ENCODE data around the gene OXER1. TPM values are rescaled to one million over a fixed set of nuclear protein-coding genes. Genes with fewer than 3 reads are reported as not detected.

The OXER1 gene
- total RNA-seq, 4 donors from 2014 or later: 0.56 TPM; not detected in 3

- no peaks in the 10 kb centered on the region for H3K4me1 ChIP-seq
- no peaks in the 10 kb centered on the region for H3K9me3 ChIP-seq
- TF ChIP-seq POLR2A (IDR thresholded peaks at IDR 0.05) (no peak), CTCF (IDR thresholded peaks at IDR 0.05 in 4 of 5, conservative IDR thresholded peaks at IDR 0.05 in 1 of 5) (no peak)
- DNase-seq: no peak
- no peak overlapping the region for H3K27ac ChIP-seq
- H3K4me3 ChIP-seq: no peak overlapping the region
- no peak for ATAC-seq
- H3K27me3 ChIP-seq: no peaks in the 10 kb centered on the region
- no peaks in the 10 kb centered on the region for H3K36me3 ChIP-seq
- intact Hi-C loops (cut with DNase I; ENCODE audit: low total_unique reads): loop anchor here (10.0 kb wide), 1 partner anchor 273 kb away; the partner anchor contains the start of gene KCNG3
- in situ Hi-C loops (cut with MboI; ENCODE audit: low sequenced_read_pairs in 4 of 4): no loop called here
Measured at GRCh38 chr2:42767899-42768705, 4.2 kb upstream of the OXER1 start.

DNA sequence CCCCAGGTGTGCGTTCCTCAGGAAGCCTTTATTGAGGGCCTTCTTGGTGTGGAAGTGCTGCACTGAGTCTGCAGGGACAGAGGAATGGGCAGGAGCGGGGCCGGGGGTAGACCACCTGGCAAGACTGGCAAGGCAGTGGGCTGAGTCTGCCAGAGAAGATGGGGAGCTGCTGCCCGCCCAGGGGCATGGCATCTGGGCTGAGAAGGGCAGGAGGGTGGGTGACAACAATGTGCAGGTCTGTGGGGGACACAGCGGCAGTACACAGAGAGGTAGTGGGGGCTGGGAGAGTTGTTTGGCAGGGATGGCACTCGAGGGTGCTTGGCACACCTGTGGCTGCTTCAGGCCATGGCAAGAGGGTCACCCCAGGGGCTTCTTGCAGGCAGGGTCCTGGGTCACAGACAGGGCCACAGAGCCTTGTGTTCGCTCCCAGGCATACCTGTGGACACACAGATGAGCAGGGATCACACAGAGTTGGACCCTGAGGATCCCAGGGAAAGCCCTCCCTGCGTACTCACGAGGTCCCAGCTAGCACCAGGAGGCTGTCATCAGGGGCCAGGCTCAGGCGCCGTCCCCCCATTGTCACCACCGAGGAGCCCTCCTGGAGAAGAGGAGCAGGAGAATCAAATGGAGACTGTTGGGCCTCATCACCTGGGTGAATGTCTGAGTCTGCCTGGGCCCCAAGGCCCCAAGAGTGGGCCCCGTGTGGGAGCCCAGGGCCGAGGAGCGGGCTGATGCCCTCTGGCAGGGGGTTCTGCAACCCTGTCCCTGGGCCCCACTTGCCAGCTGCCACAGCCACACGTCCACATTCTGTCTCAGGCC lies 3.4 kb upstream of the OXER1 start:
- Histone ChIP-seq H3K4me1 (no peaks in the 10 kb centered on the region), H3K27me3 (no peaks in the 10 kb centered on the region), H3K9me3 (no peaks in the 10 kb centered on the region), H3K36me3 (no peaks in the 10 kb centered on the region), H3K4me3 (no peak overlapping the region), H3K27ac (no peak overlapping the region)
- TF ChIP-seq POLR2A (IDR thresholded peaks at IDR 0.05) (no peak), CTCF (IDR thresholded peaks at IDR 0.05 in 4 of 5, conservative IDR thresholded peaks at IDR 0.05 in 1 of 5) (no peak)
- in situ Hi-C loops (cut with MboI; ENCODE audit: low sequenced_read_pairs in 4 of 4): no loop called here
- DNase-seq: no peak
- ATAC-seq: no peak
- intact Hi-C loops (cut with DNase I; ENCODE audit: low total_unique reads): loop anchor here (10.0 kb wide), 1 partner anchor 272 kb away; the partner anchor contains the start of gene KCNG3

- Histone ChIP-seq H3K27me3 (no peaks in the 10 kb centered on the region), H3K4me3 (no peak overlapping the region), H3K36me3 (no peaks in the 10 kb centered on the region), H3K27ac (no peak overlapping the region), H3K4me1 (no peaks in the 10 kb centered on the region), H3K9me3 (no peaks in the 10 kb centered on the region)
- in situ Hi-C loops (cut with MboI; ENCODE audit: low sequenced_read_pairs in 4 of 4) (no loop called here), intact Hi-C loops (cut with DNase I; ENCODE audit: low total_unique reads) (loop anchor here (10.0 kb wide), 1 partner anchor 271 kb away; the partner anchor contains the start of gene KCNG3)
- no peak for ATAC-seq
- TF ChIP-seq CTCF (IDR thresholded peaks at IDR 0.05 in 4 of 5, conservative IDR thresholded peaks at IDR 0.05 in 1 of 5): no peak
- no peak for TF ChIP-seq POLR2A (IDR thresholded peaks at IDR 0.05)
- no peak for DNase-seq
Measured at GRCh38 chr2:42765686-42766085, 1.8 kb upstream of the OXER1 start.

- no peak overlapping the region for H3K4me3 ChIP-seq
- H3K9me3 ChIP-seq: no peaks in the 10 kb centered on the region
- H3K4me1 ChIP-seq: no peaks in the 10 kb centered on the region
- H3K27ac ChIP-seq: no peak overlapping the region
- TF ChIP-seq CTCF (IDR thresholded peaks at IDR 0.05 in 4 of 5, conservative IDR thresholded peaks at IDR 0.05 in 1 of 5) (no peak), POLR2A (IDR thresholded peaks at IDR 0.05) (no peak)
- no peaks in the 10 kb centered on the region for H3K27me3 ChIP-seq
- ATAC-seq: no peak
- intact Hi-C loops (cut with DNase I; ENCODE audit: low total_unique reads) (loop anchor here (10.0 kb wide), 1 partner anchor 270 kb away; the partner anchor contains the start of gene KCNG3), in situ Hi-C loops (cut with MboI; ENCODE audit: low sequenced_read_pairs in 4 of 4) (no loop called here)
- no peaks in the 10 kb centered on the region for H3K36me3 ChIP-seq
- DNase-seq: no peak
Measured at GRCh38 chr2:42764901-42765300, 966 bp upstream of the OXER1 start.
